Neural crest cell (in vitro differentiated cells): Measurements from ENCODE around the gene EP400. TPM values are rescaled to one million over a fixed set of nuclear protein-coding genes. Genes with fewer than 3 reads are reported as not detected.

Experiments used
- DNase-seq: peaks from one replicate; pipeline ENCODE4 v3.0.0; 2021; ENCODE audit warnings: low read depth, mixed read lengths, low spot score
- H3K27ac Mint-ChIP-seq: one replicate; pipeline ENCODE4 v1.8.0; 2021; ENCODE audit warnings: mild to moderate bottlenecking, mixed read lengths; ENCODE audit not compliant: unreplicated experiment
- H3K27me3 Mint-ChIP-seq: 2 replicates; pipeline ENCODE4 v1.8.0; 2021; ENCODE audit warnings: low read depth, mild to moderate bottlenecking, mixed read lengths
- H3K36me3 Mint-ChIP-seq: 2 replicates; pipeline ENCODE4 v1.8.0; 2021; ENCODE audit warnings: low read depth, mild to moderate bottlenecking, mixed read lengths
- H3K4me1 Mint-ChIP-seq: 2 replicates; pipeline ENCODE4 v1.8.0; 2021; ENCODE audit warnings: mixed read lengths
- H3K4me3 Mint-ChIP-seq: one replicate; pipeline ENCODE4 v1.8.0; 2021; ENCODE audit warnings: mild to moderate bottlenecking, mixed read lengths
- H3K9me3 Mint-ChIP-seq: 2 replicates; pipeline ENCODE4 v1.8.0; 2021; ENCODE audit warnings: mixed read lengths
- total RNA-seq: library from RNA; stranded (reverse); gene quantifications from 2 replicates; pipeline ENCODE4 v1.2.1, GENCODE V29; 2021
- TF ChIP-seq, protein P1 (sequence below): fragments of 200-600 bp; sonication (generic); conservative IDR thresholded peaks from 2 replicates; pipeline ENCODE4 v1.5.0; 2021; ENCODE audit warnings: antibody characterized with exemption, mild to moderate bottlenecking

The EP400 gene
- total RNA-seq, 1 donor from 2014 or later = 73.4 TPM

DNA sequence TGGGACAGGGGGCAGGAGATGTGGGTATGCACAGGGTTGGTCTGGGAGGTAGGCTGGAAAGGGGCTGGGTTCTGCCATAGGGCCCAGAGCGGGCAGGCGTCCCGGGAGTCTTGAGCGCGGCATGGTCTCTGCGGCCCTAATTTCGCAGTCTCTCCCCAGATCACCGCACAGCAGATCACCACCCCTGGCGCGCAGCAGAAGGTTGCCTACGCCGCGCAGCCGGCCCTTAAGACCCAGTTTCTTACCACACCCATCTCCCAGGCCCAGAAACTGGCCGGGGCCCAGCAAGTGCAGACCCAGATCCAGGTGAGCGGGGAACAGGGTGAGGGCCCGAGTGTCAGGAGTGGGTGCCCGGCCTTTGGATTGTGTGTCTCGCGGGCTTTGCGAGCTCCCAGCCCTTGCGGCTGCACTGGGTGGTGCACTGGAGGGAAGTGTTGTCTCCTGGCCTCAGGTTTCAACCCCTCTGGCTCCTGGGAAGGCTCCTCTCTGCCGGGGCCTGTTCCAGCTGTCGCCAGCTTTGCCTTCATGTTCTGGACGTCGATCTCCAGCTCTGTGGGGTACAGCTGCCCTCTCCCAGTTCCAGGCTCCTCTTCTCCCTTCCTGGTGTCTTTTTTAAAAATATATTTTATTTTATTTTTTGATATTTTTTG is 119.7 kb downstream of the EP400 start:
- H3K36me3 Mint-ChIP-seq = peaks cover 9% of the 10 kb centered on the region
- no peak overlapping the region for H3K4me3 Mint-ChIP-seq
- H3K9me3 Mint-ChIP-seq = no peaks in the 10 kb centered on the region

DNA sequence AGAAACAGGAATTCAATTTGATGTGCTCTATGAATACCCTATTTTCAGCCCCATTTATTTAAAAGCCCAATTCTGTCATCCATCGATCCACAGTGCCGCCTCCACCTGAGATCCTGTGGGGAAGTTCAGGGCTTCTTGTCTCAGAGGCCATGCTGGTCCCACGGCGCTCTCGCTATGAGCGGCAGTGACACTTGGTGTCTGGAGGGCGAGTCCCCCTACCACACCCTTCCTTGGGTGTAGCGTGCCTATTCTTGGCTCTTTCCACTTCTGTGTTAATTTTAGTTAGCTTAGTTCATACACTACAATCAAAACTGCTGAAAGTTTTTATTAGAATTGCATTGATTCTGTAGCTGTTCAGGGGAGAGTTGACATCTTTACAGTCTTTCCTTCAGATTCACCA is 120.6 kb downstream of the EP400 start:
- Mint-ChIP-seq H3K4me3 (no peak overlapping the region), H3K27ac (no peak overlapping the region), H3K4me1 (peaks cover 4% of the 10 kb centered on the region), H3K36me3 (peaks cover 9% of the 10 kb centered on the region), H3K27me3 (no peaks in the 10 kb centered on the region), H3K9me3 (no peaks in the 10 kb centered on the region)
- TF ChIP-seq, protein P1, sequence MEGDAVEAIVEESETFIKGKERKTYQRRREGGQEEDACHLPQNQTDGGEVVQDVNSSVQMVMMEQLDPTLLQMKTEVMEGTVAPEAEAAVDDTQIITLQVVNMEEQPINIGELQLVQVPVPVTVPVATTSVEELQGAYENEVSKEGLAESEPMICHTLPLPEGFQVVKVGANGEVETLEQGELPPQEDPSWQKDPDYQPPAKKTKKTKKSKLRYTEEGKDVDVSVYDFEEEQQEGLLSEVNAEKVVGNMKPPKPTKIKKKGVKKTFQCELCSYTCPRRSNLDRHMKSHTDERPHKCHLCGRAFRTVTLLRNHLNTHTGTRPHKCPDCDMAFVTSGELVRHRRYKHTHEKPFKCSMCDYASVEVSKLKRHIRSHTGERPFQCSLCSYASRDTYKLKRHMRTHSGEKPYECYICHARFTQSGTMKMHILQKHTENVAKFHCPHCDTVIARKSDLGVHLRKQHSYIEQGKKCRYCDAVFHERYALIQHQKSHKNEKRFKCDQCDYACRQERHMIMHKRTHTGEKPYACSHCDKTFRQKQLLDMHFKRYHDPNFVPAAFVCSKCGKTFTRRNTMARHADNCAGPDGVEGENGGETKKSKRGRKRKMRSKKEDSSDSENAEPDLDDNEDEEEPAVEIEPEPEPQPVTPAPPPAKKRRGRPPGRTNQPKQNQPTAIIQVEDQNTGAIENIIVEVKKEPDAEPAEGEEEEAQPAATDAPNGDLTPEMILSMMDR = no peak
- DNase-seq = no peak

More for the DNA sequence above, 119.7 kb downstream of the EP400 start:
- H3K27me3 Mint-ChIP-seq = no peaks in the 10 kb centered on the region
- TF ChIP-seq, protein P1 = no peak
- no peak for DNase-seq
- H3K27ac Mint-ChIP-seq = no peak overlapping the region
- peaks cover 4% of the 10 kb centered on the region for H3K4me1 Mint-ChIP-seq

- H3K36me3 Mint-ChIP-seq = peaks cover 10% of the 10 kb centered on the region
- no peak overlapping the region for H3K27ac Mint-ChIP-seq
- no peaks in the 10 kb centered on the region for H3K9me3 Mint-ChIP-seq
- TF ChIP-seq, protein P1 = no peak
- no peak for DNase-seq
- no peak overlapping the region for H3K4me3 Mint-ChIP-seq
- peaks cover 4% of the 10 kb centered on the region for H3K4me1 Mint-ChIP-seq
- H3K27me3 Mint-ChIP-seq = no peaks in the 10 kb centered on the region
Measured at GRCh38 chr12:132071040-132071810, 121.5 kb downstream of the EP400 start.

DNA sequence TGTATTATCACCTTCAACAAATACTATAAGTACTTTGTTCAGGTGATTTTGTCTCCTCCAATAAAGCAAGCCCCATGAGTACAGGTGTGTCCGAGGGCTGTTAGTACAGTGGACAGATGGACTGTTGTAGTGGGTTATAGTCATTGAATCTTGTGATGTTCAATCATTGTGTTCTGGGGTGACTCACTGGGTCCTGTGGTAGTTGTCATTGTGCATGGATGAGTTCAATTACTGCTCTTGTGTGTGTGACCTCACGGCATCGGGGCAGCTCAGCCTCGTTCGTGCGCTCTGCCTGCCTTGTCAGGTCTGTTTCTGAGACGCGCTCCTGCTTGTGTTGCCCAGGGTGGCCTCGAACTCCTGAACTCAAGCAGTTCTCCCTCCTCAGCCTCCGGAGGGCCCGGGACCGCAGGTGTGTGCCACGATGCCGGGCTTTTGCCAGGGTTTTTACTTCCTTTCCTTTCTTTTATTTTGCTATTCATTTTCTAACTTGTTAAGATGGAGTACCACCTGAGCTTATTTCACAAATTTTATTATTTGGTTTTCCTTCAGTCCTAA is 122.2 kb downstream of the EP400 start:
- TF ChIP-seq, protein P1 = no peak
- no peak overlapping the region for H3K27ac Mint-ChIP-seq
- H3K4me1 Mint-ChIP-seq = peaks cover 4% of the 10 kb centered on the region
- no peak for DNase-seq
- no peaks in the 10 kb centered on the region for H3K27me3 Mint-ChIP-seq
- H3K4me3 Mint-ChIP-seq = no peak overlapping the region
- peaks cover 9% of the 10 kb centered on the region for H3K36me3 Mint-ChIP-seq
- no peaks in the 10 kb centered on the region for H3K9me3 Mint-ChIP-seq

- peaks cover 9% of the 10 kb centered on the region for H3K36me3 Mint-ChIP-seq
- no peak for DNase-seq
- H3K4me3 Mint-ChIP-seq = no peak overlapping the region
- no peak overlapping the region for H3K27ac Mint-ChIP-seq
- no peaks in the 10 kb centered on the region for H3K27me3 Mint-ChIP-seq
- H3K9me3 Mint-ChIP-seq = no peaks in the 10 kb centered on the region
- peaks cover 4% of the 10 kb centered on the region for H3K4me1 Mint-ChIP-seq
- TF ChIP-seq, protein P1 = no peak
Measured at GRCh38 chr12:132074216-132074615, 124.5 kb downstream of the EP400 start.
